Hematopoietic multipotent progenitor cell treated with erythropoietin and hydrocortisone succinate and interleukin-3 and kit ligand, for 17 days (in vitro differentiated cells): ENCODE measurements around the gene TLL1.

Experiments used
- DNase-seq: peaks from one replicate; pipeline ENCODE4 v3.0.0-alpha.2; 2015; ENCODE audit warnings: low spot score

The TLL1 gene

DNA sequence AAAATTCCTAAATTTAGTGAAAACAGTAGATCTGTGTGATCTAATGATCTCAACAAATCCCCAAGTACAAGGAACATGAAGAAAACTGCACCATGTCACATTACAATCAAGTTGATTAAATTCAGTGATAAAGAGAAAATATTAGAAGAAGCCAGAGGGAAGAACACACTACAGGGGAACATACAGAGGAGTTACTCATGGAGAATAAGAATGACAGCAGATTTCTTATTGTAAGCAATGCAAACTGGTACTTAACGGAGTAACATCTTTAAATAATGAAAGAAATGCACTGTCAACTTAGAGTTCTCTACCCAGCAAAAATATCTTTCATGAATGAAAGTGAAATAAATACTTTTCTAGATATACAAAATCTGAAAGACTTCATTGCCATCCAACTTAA lies 21.1 kb downstream of the TLL1 start:
- DNase-seq: no peak

DNA sequence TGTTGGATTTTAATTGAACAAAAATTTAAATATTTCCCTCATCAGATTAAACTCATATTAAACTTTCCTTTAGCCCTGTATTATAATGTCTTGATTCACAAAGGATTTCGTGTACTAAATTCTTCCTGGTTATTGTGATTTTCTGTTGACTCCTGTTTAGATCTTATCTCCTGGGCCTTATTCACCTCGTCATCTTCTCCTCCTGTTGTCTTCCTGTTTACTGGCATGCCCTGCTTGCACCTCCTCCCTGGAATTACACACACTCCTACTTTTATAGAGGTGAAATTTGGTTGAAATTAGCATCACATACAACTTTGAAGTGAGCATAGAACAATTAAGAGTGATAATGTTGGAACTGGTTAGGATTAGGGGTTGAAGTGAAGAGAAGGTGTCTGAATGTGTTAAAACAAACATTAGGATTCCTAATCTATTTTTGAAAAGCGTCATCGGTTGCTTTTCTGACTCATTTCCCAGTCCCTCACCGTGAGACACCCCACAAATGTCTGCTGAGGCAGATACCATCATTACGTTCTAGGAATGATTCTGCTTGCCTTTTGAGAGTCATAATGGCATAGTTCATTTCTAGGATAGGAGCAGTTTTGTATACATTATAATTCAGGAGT lies 32.5 kb downstream of the TLL1 start:
- DNase-seq: no peak

DNA sequence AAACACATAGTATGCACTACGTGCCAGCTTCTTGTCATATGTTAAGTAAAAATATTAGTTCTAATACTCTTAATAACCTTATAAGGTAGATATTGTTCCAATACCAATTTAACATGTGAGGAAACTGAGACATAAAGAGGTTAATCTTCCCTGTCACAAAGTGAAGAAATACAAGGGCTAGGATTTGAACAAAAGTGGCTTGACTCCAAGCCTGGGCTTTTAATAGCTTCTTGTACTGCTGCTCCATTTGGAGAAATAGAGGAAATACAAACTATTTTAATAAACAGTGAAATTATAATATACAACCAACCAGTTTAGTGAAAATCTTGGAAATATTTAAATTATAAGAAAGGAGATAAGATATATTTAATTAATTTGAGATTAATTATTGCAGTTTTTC lies 33.2 kb downstream of the TLL1 start:
- DNase-seq: no peak

DNA sequence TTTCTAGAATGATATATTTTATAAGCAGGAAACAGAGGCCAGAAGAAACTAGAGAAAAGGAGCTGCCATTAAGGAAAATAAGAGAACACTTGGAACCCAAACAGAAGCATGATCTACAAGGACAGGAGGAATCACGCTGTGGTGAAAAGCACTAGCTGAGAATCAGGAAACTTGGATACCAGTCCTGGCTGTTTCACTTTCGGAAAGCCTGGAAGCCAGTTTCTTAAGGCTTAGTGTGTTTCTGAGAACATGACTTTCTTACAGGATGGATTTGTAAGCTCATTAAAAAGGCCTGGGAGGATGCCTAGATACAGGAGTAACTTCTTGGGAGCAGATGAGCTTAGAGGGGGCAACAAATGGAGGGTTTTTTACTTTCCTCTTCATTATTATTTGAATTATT lies 36.9 kb downstream of the TLL1 start:
- no peak for DNase-seq

DNA sequence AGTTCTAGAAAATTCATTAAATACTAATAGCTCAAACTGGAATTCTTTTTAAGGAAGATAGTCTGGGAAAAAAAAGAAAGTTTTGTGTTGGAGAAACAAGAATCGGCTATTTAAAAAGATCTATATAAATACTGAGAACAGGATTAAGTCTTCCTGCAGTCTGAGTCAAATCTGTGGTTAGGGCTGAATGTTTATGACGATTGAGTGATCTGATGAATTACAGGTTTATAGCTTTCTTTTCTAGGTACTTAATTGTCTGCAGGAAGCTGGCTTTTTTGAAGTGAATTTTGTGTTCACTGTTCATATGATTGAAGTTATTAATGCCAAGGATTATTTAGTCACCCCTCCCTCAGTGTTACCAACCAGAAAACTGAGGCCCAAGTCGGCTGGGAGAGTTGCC lies 42.2 kb downstream of the TLL1 start:
- DNase-seq: no peak

DNA sequence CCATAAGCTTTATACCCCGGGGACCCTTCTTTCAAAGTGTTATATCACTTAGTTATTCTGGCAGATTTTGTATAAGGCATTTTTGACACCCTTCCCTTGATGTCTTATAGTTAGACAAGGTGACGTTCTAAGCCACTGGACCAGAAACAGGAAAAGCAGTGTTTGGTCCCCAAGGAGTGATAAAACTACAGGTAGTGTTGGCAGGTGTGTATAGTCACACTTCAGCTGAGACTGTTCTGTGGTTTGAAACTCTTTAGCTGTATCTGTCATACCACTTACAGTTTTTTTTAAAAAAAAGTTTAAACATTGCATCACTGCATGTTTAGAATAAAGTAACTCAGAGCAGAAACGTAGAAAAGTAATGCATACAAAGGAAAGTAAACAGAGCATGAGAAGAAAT lies 48.5 kb downstream of the TLL1 start:
- DNase-seq: no peak

DNA sequence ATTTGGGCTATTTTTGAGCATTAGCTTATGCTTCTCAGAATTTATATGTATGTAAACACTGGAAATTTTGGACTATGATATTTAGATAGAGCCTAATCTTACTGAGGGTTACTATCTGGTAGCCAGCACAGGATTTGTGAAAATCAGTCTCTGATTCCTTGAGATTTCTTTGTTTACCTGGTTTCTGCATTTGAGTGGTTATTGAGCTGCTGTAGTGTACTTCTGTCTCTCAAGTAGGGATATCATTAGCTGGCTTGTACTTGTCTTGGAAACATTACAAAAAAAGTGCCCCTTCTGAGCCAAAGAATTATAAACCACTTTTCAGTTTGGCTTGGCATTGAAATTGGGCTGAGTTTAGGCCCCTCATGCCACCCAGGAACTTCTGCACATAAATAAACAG lies 49.7 kb downstream of the TLL1 start:
- no peak for DNase-seq

DNA sequence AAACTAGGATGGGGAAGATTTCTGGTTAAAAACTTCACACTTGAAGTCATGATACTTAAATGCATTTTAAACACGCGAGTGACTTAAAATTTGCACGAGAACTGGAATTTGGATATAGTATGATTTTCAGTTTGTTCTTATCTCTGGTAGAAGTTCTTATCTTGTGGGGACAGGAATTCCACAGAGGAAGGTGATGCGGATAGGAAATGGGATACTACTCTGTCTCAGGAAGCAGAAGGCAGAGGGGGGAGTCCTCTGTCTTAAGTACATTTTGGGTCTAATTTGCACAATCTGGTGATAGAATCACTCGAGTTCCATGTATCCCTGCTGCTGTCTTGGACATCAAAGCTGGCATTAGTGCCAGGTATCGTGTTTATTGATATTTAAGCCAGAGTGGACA lies 53.3 kb downstream of the TLL1 start:
- DNase-seq: no peak

DNA sequence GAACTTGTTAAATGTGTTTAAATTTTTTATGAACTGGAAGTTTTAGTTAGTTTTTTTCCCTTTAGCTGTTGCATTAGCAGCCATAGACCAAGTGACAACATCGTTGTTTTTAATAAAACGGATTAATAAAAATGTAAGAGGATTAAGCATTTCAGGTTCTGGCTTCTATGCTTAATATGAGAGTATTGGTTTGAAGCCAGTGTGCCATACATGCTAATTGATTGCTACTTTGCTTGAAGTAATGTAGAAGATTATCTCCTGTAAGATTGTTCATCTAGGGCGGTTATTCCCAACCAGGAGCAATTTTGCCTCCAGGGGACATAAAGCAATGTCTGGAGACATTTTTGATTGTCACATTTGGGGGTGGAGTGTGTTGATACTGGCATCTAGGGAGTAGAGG lies 54.3 kb downstream of the TLL1 start:
- DNase-seq: no peak

DNA sequence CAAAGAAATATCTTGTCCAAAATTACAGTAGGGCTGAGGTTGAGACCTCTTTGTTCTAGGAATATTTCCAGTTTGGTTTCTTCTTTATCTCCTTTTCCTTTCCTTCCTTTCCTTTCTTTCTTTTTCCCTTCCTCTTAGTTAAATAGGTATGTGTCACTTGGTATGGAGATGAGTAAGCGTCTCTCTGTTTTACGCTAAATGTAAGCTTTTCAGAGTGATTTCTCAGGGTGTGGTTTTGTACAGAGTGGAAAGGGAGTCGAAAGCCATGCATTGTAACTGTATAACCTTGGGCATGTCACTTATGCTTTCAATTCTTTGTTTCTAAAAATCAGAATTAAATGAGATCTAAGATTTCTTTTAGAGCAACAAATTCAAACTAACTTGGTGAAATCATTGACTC lies 54.8 kb downstream of the TLL1 start:
- no peak for DNase-seq

DNA sequence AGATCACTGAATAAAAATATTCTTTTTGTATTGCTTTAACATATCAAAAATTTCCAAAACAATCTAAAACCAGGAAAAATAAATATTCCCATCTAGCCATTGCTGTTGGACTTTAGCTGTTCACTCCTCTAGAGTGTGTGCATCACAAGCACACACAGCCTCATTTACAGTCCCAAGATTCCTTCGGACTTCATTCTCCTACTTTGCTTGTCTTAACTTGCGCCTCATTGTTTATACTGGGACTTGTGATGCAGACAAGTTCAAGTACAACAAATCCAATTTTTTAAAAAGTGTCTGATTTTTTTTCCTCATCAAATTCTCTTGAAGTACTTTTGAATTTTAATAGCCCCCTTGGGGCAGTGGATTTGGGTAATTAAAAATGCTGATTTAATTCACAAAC lies 55.6 kb downstream of the TLL1 start:
- no peak for DNase-seq

DNA sequence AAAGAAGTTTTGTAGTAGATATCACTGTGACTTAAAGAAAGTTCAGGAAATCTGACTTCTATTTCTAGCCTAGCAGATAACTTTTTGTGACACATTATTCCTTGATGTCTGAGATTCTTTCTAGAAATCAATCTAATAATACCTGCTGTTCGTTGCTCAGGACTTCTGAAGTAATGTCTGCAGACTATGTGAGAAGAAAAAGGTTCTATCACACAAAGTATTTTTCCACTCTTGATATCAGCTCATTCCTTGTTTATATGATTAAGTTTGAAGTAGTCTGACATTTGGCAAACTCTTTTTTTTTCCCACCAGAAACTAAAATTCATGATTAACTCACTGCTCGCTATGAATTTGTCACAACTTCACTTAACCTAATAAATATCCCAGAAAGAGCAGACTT lies 56.6 kb downstream of the TLL1 start:
- no peak for DNase-seq

DNA sequence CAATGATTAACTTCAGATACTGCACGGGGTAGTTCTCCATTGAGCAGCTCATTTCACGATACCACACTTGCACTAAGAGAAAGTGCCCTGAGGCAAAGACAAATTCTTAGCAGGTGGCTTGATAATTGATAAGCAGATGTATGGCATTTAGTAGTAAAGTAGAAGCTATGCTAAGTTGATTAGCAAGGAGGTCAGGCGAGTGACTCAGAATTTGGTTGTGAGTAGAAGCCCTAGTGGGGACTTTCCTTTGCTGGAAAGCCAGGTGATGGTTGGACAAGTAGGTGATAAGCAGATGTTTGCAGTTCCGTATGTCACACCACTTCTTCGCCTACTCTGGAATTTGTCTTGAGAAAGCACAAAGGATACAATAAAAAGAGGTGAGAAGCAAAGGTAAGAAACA lies 58.7 kb downstream of the TLL1 start:
- no peak for DNase-seq

DNA sequence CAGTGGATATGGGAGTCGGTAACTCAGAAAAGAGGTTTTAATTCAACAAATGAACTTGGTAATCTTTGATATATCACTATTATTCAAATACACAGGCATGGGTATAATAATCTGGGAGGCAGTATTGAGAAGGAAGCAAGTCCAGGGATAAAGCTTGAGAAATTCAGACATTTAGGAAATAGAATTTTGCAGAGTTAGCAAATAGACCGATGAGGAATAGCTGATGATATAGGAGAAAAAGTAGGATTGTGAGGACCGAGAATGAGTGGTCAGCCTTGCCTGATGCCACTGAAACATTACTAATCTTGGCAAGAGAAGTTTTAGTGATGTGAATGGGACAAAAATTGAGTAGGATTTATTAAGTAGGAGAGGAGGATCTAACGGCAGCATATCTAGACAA lies 71.9 kb downstream of the TLL1 start:
- DNase-seq: no peak

DNA sequence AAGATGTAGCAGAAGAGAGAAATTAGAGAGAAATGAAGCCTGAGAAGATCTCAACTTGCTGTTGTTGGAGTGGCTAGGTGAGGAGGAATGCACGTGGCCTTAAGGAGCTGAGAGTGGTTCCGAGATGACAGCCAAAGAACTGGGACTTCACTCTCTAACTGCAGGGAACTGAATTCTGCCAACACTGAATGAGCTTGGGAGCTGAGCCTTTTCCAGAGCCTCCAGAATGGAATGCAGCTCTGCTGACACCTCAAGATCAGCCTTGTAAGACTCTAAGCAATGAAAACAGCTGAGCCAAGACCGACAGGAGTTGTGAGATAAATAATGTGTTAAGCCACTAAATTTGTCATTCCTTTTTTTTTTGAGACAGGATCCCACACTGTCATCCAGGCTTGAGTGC lies 73.0 kb downstream of the TLL1 start:
- no peak for DNase-seq

DNA sequence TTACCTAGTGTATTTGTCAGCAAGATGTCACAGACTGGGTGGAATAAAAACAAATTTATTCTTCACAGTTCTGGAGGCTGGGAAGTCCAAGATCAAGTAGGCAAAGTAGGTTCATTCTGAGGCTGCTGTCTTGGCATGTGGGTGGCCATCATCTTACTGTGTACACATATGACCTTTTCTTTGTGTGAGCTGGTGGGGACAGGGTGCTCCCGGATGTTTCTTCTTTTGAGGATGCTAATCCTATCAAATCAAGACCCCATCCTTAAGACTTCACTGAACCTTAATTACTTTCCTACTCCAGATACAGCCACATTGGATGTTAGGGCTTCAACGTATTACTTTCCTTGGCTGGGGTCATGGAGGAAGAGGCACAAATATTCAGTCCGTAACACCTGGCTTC lies 74.0 kb downstream of the TLL1 start:
- no peak for DNase-seq

DNA sequence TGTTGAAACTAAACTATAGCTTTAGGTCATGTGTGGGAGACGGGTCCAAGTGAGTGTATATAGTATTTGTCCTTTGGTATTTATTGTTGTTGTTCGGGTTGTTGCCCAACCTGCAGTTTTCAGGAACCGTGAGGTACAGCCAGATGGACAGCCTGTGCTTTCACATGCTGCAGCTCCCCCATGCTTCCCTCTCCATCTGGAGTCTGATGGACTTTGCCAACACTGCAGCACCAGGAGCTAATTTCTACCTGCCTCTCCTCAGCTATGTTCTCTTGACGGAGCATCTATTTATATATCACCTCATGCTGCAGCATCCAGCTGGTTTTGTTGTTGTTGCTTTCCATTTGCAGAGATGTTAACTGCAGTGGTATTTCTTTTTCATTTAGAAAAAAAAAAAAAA lies 80.1 kb downstream of the TLL1 start:
- no peak for DNase-seq

DNA sequence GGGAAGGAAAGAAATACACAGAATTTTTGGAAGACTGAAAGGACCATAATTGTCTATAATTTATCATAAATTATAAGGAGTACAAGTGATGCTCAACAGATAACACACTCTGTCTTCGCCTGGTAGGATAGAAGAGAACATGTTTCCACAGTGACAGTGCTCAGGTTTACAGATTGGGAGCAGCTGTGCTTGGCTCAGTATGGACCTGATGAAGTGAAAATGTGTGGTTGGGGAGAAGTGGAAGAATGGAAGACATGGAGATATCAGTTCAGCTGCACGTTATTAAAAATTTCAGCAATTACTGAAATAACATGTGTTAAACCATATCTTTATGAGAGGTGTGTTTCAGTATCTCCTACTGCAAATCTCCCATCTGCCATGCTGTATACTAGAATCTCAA lies 90.6 kb downstream of the TLL1 start:
- no peak for DNase-seq

DNA sequence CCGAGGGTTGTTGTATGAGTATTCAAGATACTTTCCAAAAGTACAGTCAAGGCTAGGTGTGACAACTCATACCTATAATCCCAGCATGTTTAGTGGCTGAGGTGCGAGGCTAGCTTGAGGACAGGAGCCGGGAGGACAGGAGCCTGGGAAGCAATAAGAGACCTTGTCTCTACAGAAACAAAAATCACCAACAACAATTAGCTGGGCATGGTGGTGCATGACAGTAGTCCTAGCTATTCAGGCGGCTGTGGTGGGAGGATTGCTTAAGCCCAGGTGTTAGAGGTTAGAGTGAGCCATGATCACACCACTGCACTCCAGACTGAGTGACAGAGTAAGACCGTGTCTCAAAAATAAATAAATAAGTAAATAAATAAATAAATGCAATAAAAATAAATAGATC lies 91.6 kb downstream of the TLL1 start:
- DNase-seq: no peak

DNA sequence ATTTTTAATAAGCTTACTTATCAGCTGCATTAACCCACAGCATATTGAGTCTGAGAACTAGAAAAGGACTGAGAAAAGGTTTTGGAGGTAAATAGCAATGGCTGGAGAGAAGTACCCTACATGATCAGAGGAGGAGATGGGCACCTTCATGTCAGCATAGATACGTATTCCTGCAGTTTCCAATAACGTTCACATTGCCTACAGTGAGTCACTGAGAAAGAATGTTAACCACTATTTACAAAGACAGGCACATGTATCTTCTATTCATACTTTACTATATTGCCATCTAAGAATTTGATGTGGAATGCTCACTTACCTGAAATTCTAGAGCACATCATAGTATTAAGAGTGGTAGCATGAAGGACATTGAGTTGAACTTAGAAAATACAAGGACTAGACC lies 92.5 kb downstream of the TLL1 start:
- DNase-seq: no peak

DNA sequence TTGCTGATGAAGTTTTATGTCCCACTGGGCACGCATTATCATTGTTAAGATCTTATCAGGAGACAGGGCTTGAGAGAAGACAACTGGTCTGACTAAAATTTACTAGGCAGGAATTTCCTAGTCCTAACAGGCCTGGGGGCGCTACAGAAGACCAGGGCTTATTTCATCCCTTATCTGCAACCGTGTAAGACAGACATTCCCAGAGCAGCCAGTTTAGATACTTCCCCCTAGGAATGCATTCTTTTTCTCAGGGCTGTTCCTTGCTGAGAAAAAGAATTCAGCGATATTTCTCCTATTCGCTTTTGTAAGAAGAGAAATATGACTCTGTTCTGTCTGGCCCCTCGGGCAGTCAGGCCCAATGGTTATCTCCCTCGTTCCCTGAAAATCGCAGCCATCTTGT lies 93.8 kb downstream of the TLL1 start:
- no peak for DNase-seq

DNA sequence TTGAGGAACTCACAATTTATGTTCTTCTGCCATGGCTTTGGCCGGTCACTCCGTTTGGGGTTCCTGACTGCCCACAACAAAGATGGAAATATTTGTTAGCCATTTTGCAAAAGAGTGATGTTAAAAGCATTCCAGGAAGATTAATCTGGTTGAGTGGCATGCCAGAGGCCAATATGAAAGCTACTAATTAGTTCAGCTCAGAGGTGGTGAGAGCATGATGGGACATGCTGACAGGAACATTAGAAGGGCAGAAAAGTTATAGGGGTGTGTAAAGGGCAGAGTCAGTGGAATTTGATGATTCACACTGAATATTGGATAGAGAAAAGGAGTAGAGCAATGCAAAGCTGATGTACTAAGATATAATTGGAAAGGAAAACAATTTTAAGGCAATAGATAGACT lies 94.4 kb downstream of the TLL1 start:
- DNase-seq: no peak

DNA sequence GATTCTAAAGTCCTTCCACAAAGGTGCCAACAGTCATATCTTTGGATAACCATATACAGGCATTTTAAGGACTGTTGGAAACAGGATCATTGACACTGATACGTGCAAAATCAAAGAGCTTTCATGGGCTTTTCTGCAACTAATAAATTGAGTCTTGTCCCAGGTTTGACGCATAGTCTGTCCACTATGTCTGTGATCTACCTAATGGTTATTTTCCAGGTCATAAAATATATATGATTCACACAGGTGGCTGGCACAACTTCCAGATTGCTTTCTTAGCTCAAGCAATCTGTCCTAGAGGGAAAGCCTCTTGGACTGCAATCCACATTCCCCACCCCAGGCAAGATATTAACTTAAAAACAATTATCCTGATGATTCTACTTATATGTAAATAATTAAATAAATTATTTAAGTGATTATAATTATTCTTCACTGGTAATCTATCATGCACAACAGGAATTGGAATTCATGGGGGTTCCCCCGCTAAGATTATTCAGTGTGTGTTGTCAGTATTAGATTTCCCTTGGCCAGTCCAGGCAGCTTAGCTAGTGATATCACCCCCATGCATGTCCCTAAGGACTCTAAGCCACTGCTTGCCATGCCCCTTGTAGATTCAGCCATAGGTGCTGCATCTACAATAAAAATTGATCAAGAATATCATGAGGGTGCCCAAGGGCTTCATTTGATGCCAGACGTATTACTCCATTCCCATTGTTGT lies 97.8 kb downstream of the TLL1 start:
- no peak for DNase-seq

DNA sequence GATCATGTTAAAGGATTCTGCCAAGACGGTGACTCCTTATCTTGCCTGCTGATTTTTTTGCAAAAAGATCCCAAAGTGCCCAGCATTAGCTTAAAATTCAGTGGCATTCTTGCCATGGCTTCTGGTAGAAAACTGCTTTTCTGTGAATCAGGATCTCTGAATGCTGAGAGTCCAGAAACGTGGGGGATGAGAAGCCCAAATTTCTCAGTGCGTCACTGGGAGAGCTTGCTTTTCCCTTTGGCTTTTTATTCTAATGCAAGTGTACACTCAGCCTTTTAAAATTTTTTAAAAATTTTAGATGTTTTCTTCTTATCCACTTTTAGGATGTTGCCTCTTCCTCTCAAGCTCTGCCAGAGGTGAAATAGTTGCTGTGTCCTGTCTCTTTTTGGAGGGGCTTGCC lies 98.4 kb downstream of the TLL1 start:
- DNase-seq: no peak
